ENCODE results near the gene GOSR1. TPM values are rescaled to one million over a fixed set of nuclear protein-coding genes. Genes with fewer than 3 reads are reported as not detected.
"Not testable (repeated sequence)": the region's sequence is repeated elsewhere in the genome, so short reads cannot be mapped to it uniquely, and the experiment has no call there.

GOSR1 gene
- total RNA-seq, 3 donors from 2014 or later (not counting 1 experiment from before 2014, with no cell fraction given): 45.0 to 57.5 (median 54.4) TPM

GRCh38 chr17:30551996-30552339 is 74.8 kb downstream of the GOSR1 start:
- peaks cover 0 to 12% of the 10 kb centered on the region in 2 donors for H3K4me1 Mint-ChIP-seq
- no peaks in the 10 kb centered on the region for H3K36me3 Mint-ChIP-seq
- WGBS (ENCODE audit: insufficient coverage): 95% methylated on average over 9 of the region's 9 CpGs
- no peak for TF ChIP-seq CTCF (IDR thresholded peaks at IDR 0.05)
- ATAC-seq: no peak
- intact Hi-C loops (cut with micrococcal nuclease): no loop called here
- Histone ChIP-seq H3K36me3 (ENCODE audit: control insufficient read depth, insufficient read depth, low read length) (no peaks in the 10 kb centered on the region), H3K4me1 (ENCODE audit: control insufficient read depth, insufficient read depth, low read length) (peaks cover 25% of the 10 kb centered on the region), H3K9me3 (ENCODE audit: control insufficient read depth, insufficient read depth, low read length) (no peaks in the 10 kb centered on the region), H3K27me3 (ENCODE audit: control insufficient read depth, insufficient read depth, low read length) (no peaks in the 10 kb centered on the region), H3K4me3 (ENCODE audit: low read length) (no peak overlapping the region), H3K27ac (ENCODE audit: low read length) (no peak overlapping the region)
- H3K27ac Mint-ChIP-seq: no peak overlapping the region
- no peaks in the 10 kb centered on the region for H3K9me3 Mint-ChIP-seq
- no peak for DNase-seq
- no peak overlapping the region for H3K4me3 Mint-ChIP-seq
- H3K27me3 Mint-ChIP-seq (ENCODE audit: low read depth in 2 of 2): no peaks in the 10 kb centered on the region

GRCh38 chr17:30552994-30553566 is 75.9 kb downstream of the GOSR1 start:
- H3K36me3 Mint-ChIP-seq: no peaks in the 10 kb centered on the region
- 95% methylated on average over 10 of the region's 10 CpGs for WGBS (ENCODE audit: insufficient coverage)
- Histone ChIP-seq H3K4me3 (ENCODE audit: low read length) (no peak overlapping the region), H3K9me3 (ENCODE audit: control insufficient read depth, insufficient read depth, low read length) (no peaks in the 10 kb centered on the region), H3K36me3 (ENCODE audit: control insufficient read depth, insufficient read depth, low read length) (no peaks in the 10 kb centered on the region), H3K27me3 (ENCODE audit: control insufficient read depth, insufficient read depth, low read length) (no peaks in the 10 kb centered on the region), H3K27ac (ENCODE audit: low read length) (no peak overlapping the region), H3K4me1 (ENCODE audit: control insufficient read depth, insufficient read depth, low read length) (peaks cover 25% of the 10 kb centered on the region)
- no peaks in the 10 kb centered on the region for H3K9me3 Mint-ChIP-seq
- H3K4me3 Mint-ChIP-seq: no peak overlapping the region
- TF ChIP-seq CTCF (IDR thresholded peaks at IDR 0.05): no peak
- ATAC-seq: no peak
- H3K4me1 Mint-ChIP-seq: peaks cover 0 to 12% of the 10 kb centered on the region in 2 donors
- intact Hi-C loops (cut with micrococcal nuclease): no loop called here
- no peaks in the 10 kb centered on the region for H3K27me3 Mint-ChIP-seq (ENCODE audit: low read depth in 2 of 2)
- H3K27ac Mint-ChIP-seq: no peak overlapping the region
- no peak for DNase-seq

- H3K9me3 Mint-ChIP-seq; H3K36me3 Mint-ChIP-seq; H3K27me3 Mint-ChIP-seq (ENCODE audit: low read depth in 2 of 2); H3K4me3 Mint-ChIP-seq; H3K4me3 ChIP-seq (ENCODE audit: low read length); H3K27ac Mint-ChIP-seq; H3K27ac ChIP-seq (ENCODE audit: low read length); ATAC-seq; H3K27me3 ChIP-seq (ENCODE audit: control insufficient read depth, insufficient read depth, low read length); H3K9me3 ChIP-seq (ENCODE audit: control insufficient read depth, insufficient read depth, low read length); H3K36me3 ChIP-seq (ENCODE audit: control insufficient read depth, insufficient read depth, low read length); DNase-seq; intact Hi-C loops (cut with micrococcal nuclease): not testable (repeated sequence)
- peaks cover 0 to 12% of the 10 kb centered on the region in 2 donors for H3K4me1 Mint-ChIP-seq
- 96% methylated on average over 4 of the region's 4 CpGs for WGBS (ENCODE audit: insufficient coverage)
- H3K4me1 ChIP-seq (ENCODE audit: control insufficient read depth, insufficient read depth, low read length): peaks cover 25% of the 10 kb centered on the region
Observed at GRCh38 chr17:30553823-30554440, 76.7 kb downstream of the GOSR1 start.

GRCh38 chr17:30554839-30555751 is 77.9 kb downstream of the GOSR1 start:
- ATAC-seq (no peak), DNase-seq (no peak)
- Mint-ChIP-seq H3K27me3 (ENCODE audit: low read depth in 2 of 2) (no peaks in the 10 kb centered on the region), H3K4me1 (peaks cover 0 to 12% of the 10 kb centered on the region in 2 donors), H3K27ac (no peak overlapping the region), H3K9me3 (no peaks in the 10 kb centered on the region), H3K4me3 (no peak overlapping the region), H3K36me3 (no peaks in the 10 kb centered on the region)
- intact Hi-C loops (cut with micrococcal nuclease): no loop called here
- 90% methylated on average over 20 of the region's 20 CpGs for WGBS (ENCODE audit: insufficient coverage)
- H3K4me1 ChIP-seq (ENCODE audit: control insufficient read depth, insufficient read depth, low read length): peaks cover 21% of the 10 kb centered on the region
- no peak for TF ChIP-seq CTCF (IDR thresholded peaks at IDR 0.05)
- H3K9me3 ChIP-seq (ENCODE audit: control insufficient read depth, insufficient read depth, low read length): no peaks in the 10 kb centered on the region
- H3K27ac ChIP-seq (ENCODE audit: low read length): no peak overlapping the region
- H3K4me3 ChIP-seq (ENCODE audit: low read length): no peak overlapping the region
- H3K36me3 ChIP-seq (ENCODE audit: control insufficient read depth, insufficient read depth, low read length): no peaks in the 10 kb centered on the region
- no peaks in the 10 kb centered on the region for H3K27me3 ChIP-seq (ENCODE audit: control insufficient read depth, insufficient read depth, low read length)

Measured in natural killer cell (primary cell).